HCT116 (cell line): Measurements from ENCODE around the gene TAF11L2. TPM values are rescaled to one million over a fixed set of nuclear protein-coding genes. Genes with fewer than 3 reads are reported as not detected.
"Not testable (repeated sequence)": the region's sequence is repeated elsewhere in the genome, so short reads cannot be mapped to it uniquely, and the experiment has no call there.

Experiments used
- ATAC-seq: fragments of 200-7000 bp; cut with Tn5 transposase; 2 replicates; pipeline ENCODE4 v1.9.1; 2020; ENCODE audit warnings: mild to moderate bottlenecking, moderate library complexity
- BruUV-seq: library from RNA; stranded (reverse); fragments of 400-500 nt; replicated peaks from 2 replicates; lab custom pipeline; 2021; lab: Mats Ljungman, UMichigan
- CTCF ChIA-PET: fragments of 300-600 bp; sonication (Branson Sonifier 250); formaldehyde crosslinking; loops from one replicate; lab custom pipeline; 2021; ENCODE audit warnings: antibody characterized with exemption; lab: Charles Lee
- POLR2A ChIA-PET: fragments of 300-600, 350-600 bp; sonication (Branson Sonifier 250); formaldehyde crosslinking; loops from one replicate; lab custom pipeline; 2021; ENCODE audit warnings: antibody characterized with exemption; lab: Charles Lee
- RAD21 ChIA-PET, 2 experiments: fragments of 300-600 bp; sonication (Branson Sonifier 250); formaldehyde crosslinking; loops; one replicate each; lab custom pipeline; 2023; ENCODE audit warnings: low total read pairs in 2 of 2; ENCODE audit not compliant: uncharacterized antibody in 2 of 2, unreplicated experiment in 2 of 2, low non-redundant PET in 1 of 2; lab: Charles Lee
- DNase-seq: peaks from one replicate; pipeline ENCODE4 v3.0.0-alpha.2; 2010; ENCODE audit warnings: low read depth, low spot score
- H2AFZ ChIP-seq: fragments of 200-600 bp; shearing (Covaris generic), sonication (generic); 2 replicates; pipeline ENCODE4 v1.6.1; 2017; ENCODE audit warnings: low read depth, mixed run types, mixed read lengths, antibody characterized with exemption, low read length; ENCODE audit not compliant: poor library complexity, severe bottlenecking
- H3K27ac ChIP-seq: 2 replicates; pipeline ENCODE4 v1.5.1; 2012; ENCODE audit warnings: low read depth, low read length
- H3K27me3 ChIP-seq: fragments of 200-600 bp; sonication (generic); 2 replicates; pipeline ENCODE4 v1.6.1; 2016; ENCODE audit warnings: mixed run types, low read length, mixed read lengths; ENCODE audit not compliant: insufficient read depth
- H3K36me3 ChIP-seq, 2 experiments: fragments of 200-500 bp in 1 of 2; fragments of 200-600 bp in 1 of 2; sonication (Bioruptor generic) in 1 of 2; sonication (generic) in 1 of 2; 2 replicates each; pipeline versions ENCODE4 v1.5.1 to v1.6.1; 2014 to 2016; ENCODE audit warnings: low read length in 2 of 2, inconsistent platforms in 1 of 2, mixed read lengths in 1 of 2, mixed run types in 1 of 2; ENCODE audit not compliant: insufficient read depth in 2 of 2, control insufficient read depth in 1 of 2
- H3K4me1 ChIP-seq, 2 experiments: fragments of 200-600 bp in 1 of 2; sonication (generic) in 1 of 2; 2 replicates each; pipeline versions ENCODE4 v1.5.1 to v1.6.1; 2012 to 2017; ENCODE audit warnings: low read length in 2 of 2, inconsistent platforms in 1 of 2, mild to moderate bottlenecking in 1 of 2, mixed read lengths in 1 of 2, mixed run types in 1 of 2, moderate library complexity in 1 of 2; ENCODE audit not compliant: insufficient read depth in 2 of 2, control insufficient read depth in 1 of 2
- H3K4me2 ChIP-seq: fragments of 200-600 bp; sonication (generic); 2 replicates; pipeline ENCODE4 v1.6.1; 2017; ENCODE audit warnings: mixed run types, low read length, mixed read lengths
- H3K4me3 ChIP-seq, 2 experiments: fragments of 200-600 bp in 1 of 2; sonication (generic) in 1 of 2; replicated peaks in 1 of 2; 2 replicates each; pipeline ENCODE4 v1.5.1; 2011 to 2016; ENCODE audit warnings: low read length in 2 of 2, control low read depth in 1 of 2, low read depth in 1 of 2, mild to moderate bottlenecking in 1 of 2, mixed read lengths in 1 of 2, mixed run types in 1 of 2
- H3K79me2 ChIP-seq: fragments of 200-600 bp; sonication (generic); 2 replicates; pipeline ENCODE4 v1.6.1; 2017; ENCODE audit warnings: mild to moderate bottlenecking, mixed run types, low read length, moderate library complexity, mixed read lengths; ENCODE audit not compliant: insufficient read depth
- H3K9ac ChIP-seq: fragments of 200-600 bp; sonication (generic); 2 replicates; pipeline ENCODE4 v1.6.1; 2016; ENCODE audit warnings: low read length, mixed read lengths
- H3K9me2 ChIP-seq: fragments of 200-600 bp; sonication (generic), shearing (Covaris generic); 2 replicates; pipeline ENCODE4 v1.6.1; 2017; ENCODE audit warnings: mixed run types, mild to moderate bottlenecking, moderate library complexity; ENCODE audit not compliant: insufficient read depth
- H3K9me3 ChIP-seq, 2 experiments: fragments of 200-500 bp in 1 of 2; fragments of 200-600 bp in 1 of 2; sonication (Bioruptor generic) in 1 of 2; sonication (generic) in 1 of 2; 2 replicates each; pipeline ENCODE4 v1.6.1; 2014 to 2017; ENCODE audit warnings: low read length in 2 of 2, mixed read lengths in 2 of 2, inconsistent platforms in 1 of 2, low read depth in 1 of 2, mild to moderate bottlenecking in 1 of 2, mixed run types in 1 of 2, moderate library complexity in 1 of 2; ENCODE audit not compliant: control insufficient read depth in 1 of 2, insufficient read depth in 1 of 2
- H4K20me1 ChIP-seq: fragments of 200-600 bp; sonication (generic), shearing (Covaris generic); 2 replicates; pipeline ENCODE4 v1.6.1; 2017; ENCODE audit warnings: mixed run types, mild to moderate bottlenecking, moderate library complexity; ENCODE audit not compliant: insufficient read depth
- intact Hi-C: fragments of 100-400 bp; cut with micrococcal nuclease; formaldehyde crosslinking; loops from 2 replicates; pipeline ENCODE4 v1.10.0; 2022
- total RNA-seq: library from RNA; stranded (reverse); gene quantifications from one replicate; pipeline ENCODE4 v1.2.1, GENCODE V29; 2021; ENCODE audit not compliant: unreplicated experiment

TAF11L2 gene
- total RNA-seq, 1 experiment from 2014 or later: not detected

- RAD21 ChIA-PET, H3K9me3 ChIP-seq, intact Hi-C loops, H3K4me1 ChIP-seq, H3K36me3 ChIP-seq, H3K9ac ChIP-seq, H4K20me1 ChIP-seq, H3K4me2 ChIP-seq, DNase-seq, H3K27ac ChIP-seq, H2AFZ ChIP-seq, H3K27me3 ChIP-seq, ATAC-seq, CTCF ChIA-PET, BruUV-seq, H3K4me3 ChIP-seq, POLR2A ChIA-PET, H3K79me2 ChIP-seq, H3K9me2 ChIP-seq: not testable (repeated sequence)
Measured at GRCh38 chr5:17521501-17521900, 23.5 kb downstream of the TAF11L2 start, which contains the start of gene TAF11L4. Gene TAF11L4, plus strand, starts transcription at chr5:17521801.

- POLR2A ChIA-PET, H3K9me2 ChIP-seq, H3K9me3 ChIP-seq, BruUV-seq, H4K20me1 ChIP-seq, RAD21 ChIA-PET, H3K36me3 ChIP-seq, ATAC-seq, H3K79me2 ChIP-seq, DNase-seq, H3K27me3 ChIP-seq, H3K27ac ChIP-seq, CTCF ChIA-PET, H3K4me2 ChIP-seq, H2AFZ ChIP-seq, H3K9ac ChIP-seq, H3K4me3 ChIP-seq, intact Hi-C loops, H3K4me1 ChIP-seq: not testable (repeated sequence)
Measured at GRCh38 chr5:17524935-17525334, 26.9 kb downstream of the TAF11L2 start, which contains the start of gene TAF11L5. Gene TAF11L5, plus strand, starts transcription at chr5:17525235.

- POLR2A ChIA-PET, ATAC-seq, H3K9me2 ChIP-seq, H3K27ac ChIP-seq, BruUV-seq, H3K27me3 ChIP-seq, H3K4me3 ChIP-seq, intact Hi-C loops, H3K36me3 ChIP-seq, H3K4me1 ChIP-seq, H3K9me3 ChIP-seq, CTCF ChIA-PET, RAD21 ChIA-PET, H4K20me1 ChIP-seq, DNase-seq, H3K79me2 ChIP-seq, H2AFZ ChIP-seq, H3K9ac ChIP-seq, H3K4me2 ChIP-seq: not testable (repeated sequence)
Measured at GRCh38 chr5:17526504-17526903, 28.5 kb downstream of the TAF11L2 start.

GRCh38 chr5:17528369-17528768 lies 30.3 kb downstream of the TAF11L2 start, which contains the start of gene TAF11L6:
Gene TAF11L6, plus strand, starts transcription at chr5:17528669.
- CTCF ChIA-PET, intact Hi-C loops, BruUV-seq, ATAC-seq, H3K4me3 ChIP-seq, H4K20me1 ChIP-seq, H3K9ac ChIP-seq, H3K27me3 ChIP-seq, H3K4me1 ChIP-seq, H3K9me2 ChIP-seq, H2AFZ ChIP-seq, POLR2A ChIA-PET, H3K27ac ChIP-seq, H3K36me3 ChIP-seq, H3K9me3 ChIP-seq, DNase-seq, H3K79me2 ChIP-seq, H3K4me2 ChIP-seq, RAD21 ChIA-PET: not testable (repeated sequence)
